Activated CD4-positive, alpha-beta T cell treated with anti-CD3 and anti-CD28 coated beads for 4 hours (primary cell): ENCODE results near the gene CCDC51.

Source experiments
- DNase-seq, 2 donors: peaks; one replicate each; pipeline ENCODE4 v3.0.0-alpha.2; 2020

Gene CCDC51

DNA sequence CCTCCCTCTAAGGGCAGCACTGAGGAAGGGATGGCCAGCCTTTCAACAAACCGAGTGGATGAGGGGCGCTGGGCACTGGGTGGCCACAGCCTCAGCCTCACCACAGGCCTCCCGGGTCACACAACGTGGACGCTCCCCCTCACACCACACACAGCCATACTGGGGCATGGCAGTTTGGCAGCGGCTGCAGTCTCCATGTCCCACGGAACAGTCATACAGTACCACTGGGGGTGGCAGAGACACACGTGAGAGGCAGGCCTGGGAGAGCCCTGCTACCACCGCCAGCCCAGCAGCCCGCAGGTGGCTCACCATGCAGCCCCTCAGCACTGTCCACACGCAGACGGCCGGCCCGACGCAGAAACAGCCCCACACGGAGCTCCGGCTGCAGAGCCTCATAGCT, 21.8 kb downstream of the CCDC51 start:
- DNase-seq: no peak

DNA sequence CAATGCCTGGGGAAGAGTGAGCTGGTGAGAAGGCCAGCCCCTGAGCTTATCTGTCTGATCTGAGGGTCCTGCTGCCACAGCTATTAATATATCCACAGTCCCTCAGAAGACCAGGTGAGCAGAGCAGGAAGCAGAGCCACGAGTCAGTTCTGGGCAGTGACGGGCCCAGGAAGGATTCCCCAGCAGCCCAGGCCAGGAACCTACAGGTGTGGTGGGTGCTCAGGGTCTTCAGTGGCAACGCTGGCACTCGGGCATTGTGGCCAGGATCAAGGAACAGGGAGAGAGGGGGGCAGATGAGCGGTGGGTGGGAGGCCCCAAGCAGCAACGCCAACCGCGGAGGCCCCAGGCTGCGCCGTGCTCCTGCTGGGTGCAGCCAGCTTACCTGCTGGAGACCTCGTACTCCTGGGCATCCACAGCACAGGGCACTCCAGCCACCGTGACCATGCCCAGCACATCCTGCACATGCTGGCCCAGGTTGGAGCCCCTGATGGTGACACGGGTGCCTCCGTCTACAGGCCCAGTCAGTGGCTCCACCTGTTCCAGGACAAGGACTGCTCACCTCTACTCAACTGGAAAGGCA, 22.3 kb downstream of the CCDC51 start:
- no peak for DNase-seq

DNA sequence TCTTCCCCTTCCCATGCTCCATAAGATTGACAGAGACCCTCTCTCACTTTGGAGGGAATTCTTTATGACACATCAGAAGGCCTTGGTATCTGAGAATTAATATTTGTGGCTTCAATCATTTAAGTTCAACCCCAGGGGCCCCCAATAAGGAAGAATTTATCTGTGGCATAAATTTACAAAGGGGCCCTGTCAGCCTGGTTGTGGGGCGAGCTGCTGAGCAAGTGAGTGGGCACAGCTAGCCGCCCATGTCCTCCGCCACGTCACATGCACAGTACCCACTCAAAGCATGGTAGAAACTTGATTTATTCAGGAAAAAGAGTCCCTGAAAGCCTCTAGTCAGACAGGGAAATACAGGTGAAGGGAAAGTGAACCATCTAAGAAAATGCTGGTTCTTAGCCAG, 23.4 kb downstream of the CCDC51 start:
- no peak for DNase-seq

DNA sequence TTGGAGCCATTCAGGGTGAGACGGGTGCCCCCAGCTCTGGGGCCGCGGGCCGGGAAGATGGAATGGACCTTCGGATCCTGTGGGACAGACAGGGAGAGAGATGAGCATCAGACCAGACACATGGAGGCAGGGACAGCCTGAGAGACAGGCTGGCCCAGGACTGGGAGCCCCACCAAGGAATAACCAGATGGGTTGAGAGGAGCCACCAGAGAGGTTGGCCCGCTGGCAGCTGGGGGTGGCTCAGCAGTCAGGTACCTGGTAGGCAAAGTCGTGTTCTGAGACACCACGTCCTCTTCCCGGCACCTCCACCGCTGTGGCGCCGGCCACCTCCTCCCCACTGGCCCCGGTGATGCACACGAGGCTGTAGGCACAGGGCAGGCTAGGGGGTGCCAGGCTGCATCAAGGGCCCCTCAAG, 23.8 kb downstream of the CCDC51 start:
- no peak for DNase-seq

DNA sequence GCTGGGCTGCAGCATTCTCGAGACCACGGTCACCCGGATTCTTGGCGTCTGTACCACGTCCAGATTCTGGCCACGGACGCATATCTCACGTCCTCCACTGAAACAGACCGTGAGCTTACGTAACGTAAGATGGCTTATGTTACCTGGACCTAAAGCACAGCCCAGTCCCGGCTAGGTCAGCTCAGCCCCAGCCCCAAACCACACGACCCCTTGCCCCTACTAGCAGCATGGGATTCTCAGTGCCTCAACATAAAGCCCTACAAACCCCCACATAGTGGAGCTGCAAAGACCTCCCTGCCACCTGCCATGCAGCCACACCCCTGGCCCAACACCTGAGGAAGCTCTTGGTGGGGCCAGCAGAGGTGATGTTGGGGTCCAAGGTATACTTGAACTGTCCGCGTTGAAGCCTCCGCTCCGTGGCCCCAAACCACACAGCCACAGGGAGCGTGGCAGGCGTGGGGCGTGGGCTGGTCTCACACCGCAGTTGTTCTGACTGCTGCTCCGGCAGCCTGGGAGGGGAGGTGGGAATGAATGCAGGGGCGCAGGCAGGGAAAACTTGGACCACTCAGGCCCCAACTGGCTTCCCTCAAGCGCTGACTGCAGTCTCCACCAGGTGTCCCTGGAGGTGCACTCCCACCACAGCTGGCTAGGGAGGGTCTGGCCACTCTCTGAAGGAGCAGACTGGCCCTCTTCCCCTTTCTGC, 24.5 kb downstream of the CCDC51 start:
- no peak for DNase-seq

DNA sequence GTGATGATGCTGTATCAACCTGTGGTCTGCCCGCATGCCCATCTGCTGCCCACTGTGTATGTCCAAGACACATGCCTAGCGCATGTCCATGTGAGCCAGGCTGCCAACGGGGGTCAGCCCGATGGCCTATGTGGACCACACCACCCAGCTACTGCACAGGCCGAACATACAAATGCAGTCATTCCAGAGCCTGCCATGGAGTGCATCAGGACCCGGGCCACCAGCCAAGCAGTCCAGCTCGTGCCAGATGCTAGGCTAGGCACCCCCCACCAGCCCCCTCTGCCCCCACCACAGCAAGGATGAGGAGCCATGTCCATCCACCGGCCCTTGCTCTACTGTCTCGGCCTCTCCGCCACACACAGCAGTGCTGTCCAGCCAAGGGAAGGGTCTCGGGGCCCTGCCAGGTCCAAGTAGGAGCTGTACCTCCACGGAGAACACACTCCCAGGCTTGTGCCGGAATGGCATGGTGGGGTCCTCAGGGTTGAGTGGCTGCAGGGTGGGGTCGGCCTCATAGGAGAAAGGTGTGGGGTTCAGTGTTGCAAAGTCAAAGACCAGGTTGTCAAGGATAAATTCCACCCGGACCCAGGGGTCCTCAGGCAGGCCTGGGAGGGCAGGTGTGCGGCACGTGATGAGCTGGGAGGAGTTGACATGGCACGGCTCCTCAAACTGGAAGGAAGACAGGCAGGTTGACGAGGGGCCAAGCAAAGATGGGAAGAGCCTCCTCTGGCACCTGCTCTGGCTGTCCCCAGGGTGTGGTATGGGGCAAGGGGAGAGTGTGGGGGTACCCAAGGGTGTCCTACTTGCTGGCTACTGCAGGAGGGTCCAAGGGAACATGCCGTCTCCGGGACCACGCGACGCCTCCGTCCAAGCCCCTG, 25.3 kb downstream of the CCDC51 start:
- no peak for DNase-seq

DNA sequence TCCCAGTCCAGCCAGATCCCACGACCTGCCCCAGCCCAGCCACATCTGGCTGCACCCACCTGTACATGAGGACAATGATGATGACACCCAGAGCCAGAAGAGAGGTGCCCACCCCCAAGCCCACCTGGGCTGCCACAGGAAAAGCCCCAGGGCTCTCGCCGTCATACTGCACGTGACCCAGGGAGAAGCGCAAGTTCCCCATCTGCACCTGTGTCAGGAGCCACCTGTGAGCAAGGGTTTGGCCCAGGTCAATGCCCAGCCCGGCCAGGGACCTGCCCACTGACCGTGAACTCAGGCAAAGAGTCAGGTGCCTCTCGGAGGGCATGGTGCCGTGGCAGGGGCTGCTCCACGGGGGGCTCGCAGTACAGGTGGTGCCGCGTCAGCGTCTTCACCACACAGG, 26.3 kb downstream of the CCDC51 start:
- no peak for DNase-seq

DNA sequence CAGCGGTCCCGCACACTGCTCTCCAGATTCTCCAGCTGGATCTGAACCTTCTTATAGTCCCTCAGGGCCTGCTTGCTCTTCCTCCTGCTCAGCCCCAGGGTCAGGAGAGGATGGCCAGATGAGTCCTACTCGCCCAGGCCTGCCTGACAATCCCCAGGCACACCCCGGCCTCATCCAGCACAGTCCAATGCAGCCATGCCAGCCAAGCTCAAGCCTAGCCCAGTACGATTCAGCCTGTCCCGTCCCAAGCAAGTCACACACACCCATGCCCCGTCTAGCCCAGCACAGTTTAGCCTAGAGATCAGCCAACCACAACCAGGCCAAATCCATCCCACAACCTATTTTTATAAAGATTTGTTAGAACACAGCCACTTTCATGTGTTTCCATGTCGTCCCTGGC, 26.8 kb downstream of the CCDC51 start:
- no peak for DNase-seq

DNA sequence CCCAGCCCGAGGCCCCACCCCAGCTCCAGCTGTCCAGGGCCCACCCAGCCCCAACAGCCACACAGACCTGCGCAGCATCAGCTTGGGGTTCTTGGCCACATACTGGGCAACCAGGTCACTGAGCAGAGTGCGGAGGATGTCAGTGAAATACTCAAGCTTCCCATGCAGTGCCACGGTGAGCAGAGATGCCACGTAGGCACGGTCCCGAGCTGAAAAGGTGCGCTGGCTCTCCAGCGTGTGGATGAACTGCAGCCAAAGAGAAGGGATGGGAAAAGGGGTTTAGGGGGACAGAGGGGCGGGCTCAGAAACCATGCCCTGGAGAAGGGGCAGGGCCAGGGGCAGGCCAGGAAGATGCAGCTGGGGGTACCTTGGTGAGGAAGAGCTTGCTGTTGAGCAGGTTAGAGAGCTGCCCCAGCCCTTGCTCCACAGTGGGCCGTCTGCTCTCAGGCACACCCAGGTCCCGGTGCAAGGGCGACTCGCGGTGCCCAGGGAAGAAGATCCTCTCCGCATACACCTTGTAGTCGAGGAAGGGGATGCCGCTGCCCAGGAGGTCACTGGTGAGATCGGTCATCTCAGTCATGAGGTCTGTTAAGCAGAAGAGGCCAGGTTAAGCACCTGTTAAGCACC, 27.4 kb downstream of the CCDC51 start:
- DNase-seq: no peak

DNA sequence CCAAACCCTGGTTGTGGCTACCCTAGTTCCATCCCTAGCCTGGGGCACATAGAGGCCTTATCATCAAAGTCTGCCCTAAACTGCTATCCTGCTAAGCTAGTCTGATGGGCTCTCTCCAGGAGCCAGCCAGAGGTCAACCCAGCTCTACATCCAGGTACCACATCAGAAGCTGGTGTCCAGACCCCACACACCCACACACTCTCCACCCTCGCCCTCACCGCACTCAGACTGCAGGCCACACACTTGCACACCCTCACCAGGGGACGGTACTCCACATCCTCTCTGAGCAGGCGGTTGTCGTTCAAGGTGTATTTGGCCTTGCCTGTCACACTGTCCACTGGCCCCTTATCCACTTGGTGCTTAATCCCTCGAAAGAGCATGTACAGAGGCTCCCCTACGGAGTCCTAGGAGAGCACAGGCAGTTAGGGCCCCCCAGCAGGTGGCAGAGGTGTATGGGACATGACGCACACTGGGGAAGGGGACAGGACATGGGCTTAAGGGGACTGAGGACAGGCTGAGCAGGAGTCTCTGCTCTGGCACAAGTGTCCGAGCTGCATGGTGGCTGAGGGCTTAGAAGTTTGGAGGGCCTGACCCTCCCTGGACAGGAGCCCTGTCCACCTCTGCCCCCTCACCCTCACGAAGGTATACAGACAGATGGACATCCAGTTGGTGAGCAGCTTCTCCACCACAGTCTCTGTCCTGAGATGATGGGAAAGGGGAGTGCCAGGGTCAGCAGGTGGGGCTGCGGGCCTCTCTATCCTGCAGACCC, 28.1 kb downstream of the CCDC51 start:
- no peak for DNase-seq

DNA sequence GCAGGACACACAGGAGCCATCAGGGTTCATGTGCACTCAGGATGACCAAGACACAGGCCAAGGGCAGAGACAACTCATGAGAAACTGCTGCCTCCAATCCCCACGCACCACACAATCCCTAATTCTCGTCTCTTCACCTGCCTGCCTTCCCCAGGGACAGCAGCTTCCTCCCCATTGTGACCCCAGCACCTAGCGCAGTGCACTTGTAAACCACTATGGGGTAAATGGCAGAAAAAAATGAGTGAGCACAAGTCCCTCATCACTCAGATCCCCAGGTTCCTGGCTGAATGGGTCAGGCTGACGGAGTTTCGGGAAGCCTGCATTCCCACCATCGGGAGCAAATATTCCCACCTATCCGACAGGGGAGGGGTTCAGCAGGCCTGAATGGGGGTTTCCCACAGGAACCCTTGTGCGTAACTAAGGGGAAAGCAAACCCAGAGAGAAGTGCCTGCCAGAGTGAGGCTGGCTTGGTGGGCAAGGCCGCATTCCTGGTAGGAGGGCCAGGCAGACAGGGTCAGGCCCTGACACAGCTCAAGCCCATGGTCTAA, 28.8 kb downstream of the CCDC51 start:
- no peak for DNase-seq

DNA sequence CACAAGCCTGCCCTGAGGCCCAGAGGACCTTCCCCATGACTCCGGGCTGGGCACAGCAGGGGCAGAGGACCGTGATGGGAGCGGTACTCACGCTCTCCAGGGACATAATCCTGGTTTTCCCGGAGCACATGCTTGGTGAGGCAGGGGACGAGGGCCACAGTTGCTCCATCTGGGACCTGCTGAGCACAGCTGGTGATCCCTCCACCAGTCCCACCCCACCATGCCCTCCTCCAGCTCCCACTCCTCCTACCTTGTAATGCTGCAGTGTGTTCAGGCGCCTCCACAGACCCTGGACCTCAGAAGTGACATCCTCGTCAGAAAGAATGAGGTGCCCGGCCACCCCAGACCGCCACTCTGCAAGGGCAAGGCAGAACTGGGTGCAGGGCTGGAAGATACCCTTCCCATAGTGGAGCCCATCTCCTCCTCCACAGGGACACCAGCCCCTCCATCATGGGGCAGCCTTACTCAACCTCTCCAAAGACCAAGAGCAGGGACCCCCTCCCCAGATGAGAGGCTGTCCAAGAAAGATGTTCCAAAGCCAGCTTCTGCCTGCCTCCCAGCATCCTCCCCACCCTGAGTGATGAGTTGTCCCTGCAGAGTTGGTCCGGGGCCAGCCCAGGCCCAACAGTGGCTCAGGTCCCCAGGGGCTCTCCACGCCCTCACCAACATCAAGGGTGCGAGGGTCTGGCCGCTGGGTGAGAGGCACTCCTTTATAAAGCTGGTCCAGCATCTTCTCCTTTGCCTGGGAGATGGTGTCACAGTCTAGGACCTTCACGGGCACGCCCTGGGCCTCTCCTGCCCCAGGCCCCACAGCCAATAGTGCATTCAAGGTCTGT, 29.5 kb downstream of the CCDC51 start:
- DNase-seq: no peak

DNA sequence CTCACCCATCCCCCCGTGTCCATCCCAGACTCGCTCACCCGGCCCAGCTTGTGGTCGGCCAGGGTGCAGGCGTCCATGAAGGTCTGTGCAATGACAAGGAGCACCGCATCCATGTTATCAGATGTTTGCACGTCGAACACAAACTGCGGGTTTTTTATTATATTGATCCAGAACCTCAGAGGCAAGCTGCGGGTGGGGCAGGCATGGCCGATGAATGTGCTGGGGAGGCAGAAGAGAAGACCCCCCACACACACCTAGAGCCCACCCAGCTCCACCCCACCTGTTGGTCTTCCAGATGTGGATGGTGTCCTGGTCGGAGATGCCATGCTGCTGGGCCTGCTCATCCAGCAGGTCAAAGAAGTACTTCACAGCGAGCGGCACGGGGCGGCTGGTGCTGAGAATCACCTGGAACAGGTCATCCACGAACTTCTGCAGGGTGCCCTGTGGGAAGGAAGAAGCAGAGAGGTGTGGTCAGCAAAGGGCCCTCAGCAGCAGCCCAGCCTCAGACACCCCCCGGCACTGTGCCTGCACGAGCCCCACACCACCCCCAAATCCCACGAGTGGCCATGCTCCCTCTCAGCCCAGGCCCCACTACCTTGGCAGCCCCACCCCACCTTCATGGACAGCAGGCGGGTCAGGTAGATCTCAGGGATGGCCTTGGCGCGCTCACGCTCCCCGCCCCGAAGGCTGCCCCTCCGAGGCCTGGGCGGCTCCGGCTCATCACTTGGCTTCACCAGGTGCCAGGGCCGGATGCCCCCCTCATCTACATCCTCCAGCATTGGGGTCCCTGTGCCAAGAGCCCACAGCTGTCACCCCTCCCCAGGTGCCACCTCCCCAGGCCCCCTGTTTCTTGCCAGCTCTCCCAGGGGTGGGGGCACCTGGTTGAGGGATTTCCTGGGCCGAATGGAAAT, 30.4 kb downstream of the CCDC51 start:
- DNase-seq: no peak

DNA sequence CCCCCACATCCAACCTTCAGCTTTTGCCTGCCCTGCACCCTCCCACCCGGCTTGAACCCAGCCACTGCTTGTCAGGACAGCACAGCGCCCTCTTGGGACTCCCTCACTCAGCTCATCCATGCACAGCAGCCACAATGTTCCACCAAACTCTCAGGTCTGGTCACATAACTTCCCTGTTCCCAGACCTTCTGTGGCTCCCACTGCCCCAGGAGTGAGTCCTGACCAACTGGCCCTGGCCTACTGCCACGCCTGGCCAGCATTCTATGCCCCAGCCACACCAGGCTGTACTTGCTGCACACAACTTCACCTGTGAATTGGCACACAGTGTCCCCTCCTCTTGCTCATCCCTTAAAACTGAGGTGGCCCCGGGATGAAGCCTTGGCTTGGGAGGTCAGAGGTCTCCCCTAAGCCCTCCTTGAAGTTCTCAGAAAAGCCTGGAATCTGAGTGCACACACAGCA, 31.1 kb downstream of the CCDC51 start:
- no peak for DNase-seq

DNA sequence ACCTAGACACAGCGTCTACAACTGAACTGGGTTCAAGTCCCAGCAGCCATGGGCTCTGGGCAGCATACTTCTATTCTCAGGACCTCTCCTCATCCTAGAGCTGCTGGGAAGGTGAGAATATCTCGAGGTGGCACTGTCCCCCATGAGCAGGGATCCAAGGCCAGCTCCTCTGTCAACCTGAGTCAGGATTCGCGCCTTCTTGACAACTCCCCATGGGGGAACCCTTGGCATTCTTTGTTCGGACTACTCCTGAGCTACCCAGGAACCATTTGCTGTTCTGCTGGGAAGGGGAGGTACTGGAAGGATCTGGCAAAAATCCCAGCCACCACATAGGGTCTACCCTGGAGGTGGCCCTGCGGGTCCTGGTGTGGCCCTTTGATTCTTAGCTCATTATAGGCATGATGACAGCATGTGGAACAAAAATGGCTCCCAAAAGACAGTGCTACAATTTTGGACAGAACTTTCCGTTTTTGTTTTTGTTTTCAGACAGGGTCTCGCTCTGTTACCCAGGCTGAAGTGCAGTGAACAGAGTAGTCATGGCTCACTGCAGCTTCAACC, 32.3 kb downstream of the CCDC51 start:
- DNase-seq: peak in 1 of 2 donors; percentile 0

DNA sequence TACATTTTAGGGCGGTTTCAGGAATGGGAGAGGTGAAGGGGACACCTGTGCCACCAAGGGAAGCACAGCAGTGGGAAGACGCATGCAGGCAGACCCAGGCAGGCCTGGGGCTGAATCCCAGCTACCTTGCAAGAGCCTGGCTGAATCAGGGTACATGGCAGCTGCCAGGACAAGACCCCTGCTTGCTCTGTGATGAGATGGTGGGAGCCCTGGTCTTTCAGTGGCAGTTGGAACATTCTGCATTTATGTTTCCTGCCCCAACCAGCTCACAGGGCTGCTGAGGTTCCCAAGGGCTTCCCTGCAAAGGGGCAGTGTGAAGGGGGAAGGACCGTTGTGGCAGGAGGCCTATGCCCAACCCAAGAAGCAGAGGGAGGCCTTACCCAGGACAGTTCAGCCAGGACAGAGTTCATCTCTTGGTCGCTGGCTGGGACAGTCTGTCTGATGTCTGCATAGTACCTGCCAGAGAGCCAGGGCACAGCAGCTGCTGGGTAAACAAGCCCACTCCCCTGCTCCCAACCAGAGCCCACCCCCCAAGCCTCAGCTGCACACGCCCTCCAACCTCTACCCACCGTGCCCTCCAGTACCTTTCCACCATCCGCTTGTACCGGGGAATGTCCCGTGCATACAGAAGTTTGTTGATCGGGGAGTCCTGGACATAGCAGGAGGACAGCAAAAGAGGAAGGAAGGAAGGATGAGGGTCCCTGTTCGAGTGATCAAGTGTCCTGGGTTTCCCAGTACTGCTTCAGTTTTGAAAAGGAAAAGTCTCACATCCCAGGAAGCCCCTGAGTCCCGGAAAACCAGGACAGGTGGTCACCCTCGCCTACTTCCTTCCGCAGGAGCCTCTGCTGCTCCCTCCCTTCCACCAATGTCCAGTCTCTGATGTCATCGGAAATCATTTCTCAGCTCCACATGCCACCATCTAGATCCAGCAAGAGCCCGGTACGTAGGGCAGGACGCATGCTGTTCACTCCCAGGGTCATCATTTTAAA, 33.2 kb downstream of the CCDC51 start:
- DNase-seq: no peak

DNA sequence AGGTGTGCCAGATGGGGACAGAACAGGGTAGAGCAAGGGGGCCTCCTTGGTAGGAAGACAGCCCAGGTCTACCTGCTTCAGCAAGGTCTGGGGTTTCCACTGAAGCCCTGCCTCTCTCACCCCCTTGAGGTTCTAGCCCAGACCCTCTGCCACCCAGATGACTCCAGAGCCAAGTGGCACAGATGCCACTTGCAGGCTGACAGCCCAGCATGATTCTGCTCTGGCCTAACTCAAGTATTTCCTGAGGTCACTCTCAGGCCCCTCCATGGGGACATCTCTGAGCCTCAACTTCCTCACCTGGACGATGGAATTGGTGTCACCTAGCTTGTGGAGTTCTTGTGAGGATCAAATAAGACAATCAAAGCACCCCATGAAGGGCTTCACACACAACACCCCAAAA, 33.9 kb downstream of the CCDC51 start:
- no peak for DNase-seq

DNA sequence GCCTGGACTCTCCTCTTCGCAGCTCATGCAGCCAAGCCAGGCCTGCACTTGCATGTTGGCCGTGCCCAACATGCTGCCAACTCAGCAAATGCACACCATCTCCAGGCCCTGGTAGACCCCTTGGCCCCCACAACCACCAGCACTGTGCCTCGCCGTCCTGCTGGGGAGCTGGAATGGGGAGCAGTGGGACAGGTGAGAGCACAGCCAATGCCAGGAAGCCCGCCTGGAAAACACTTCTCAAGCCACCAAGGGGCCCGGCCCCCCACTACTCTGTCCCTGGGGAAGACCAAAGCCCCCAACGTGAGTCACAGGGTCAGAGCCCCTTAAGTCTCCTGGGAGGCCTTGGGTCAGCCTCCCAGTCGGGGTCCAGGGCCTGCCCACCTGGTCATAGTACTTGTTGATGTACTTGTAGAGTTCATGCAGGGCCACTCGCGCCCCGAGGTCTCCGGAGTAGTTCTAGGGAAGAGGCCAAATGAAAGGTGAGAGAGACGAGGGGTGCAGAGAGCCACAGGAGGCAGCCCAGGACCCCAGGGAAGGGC, 34.5 kb downstream of the CCDC51 start:
- no peak for DNase-seq
